Measurements from ENCODE around the gene CT47A1. TPM values are rescaled to one million over a fixed set of nuclear protein-coding genes. Genes with fewer than 3 reads are reported as not detected.

The CT47A1 gene
- total and polyA plus RNA-seq, 2 of the 4 experiments (the other 2 are of a cell fraction) = not detected

DNA sequence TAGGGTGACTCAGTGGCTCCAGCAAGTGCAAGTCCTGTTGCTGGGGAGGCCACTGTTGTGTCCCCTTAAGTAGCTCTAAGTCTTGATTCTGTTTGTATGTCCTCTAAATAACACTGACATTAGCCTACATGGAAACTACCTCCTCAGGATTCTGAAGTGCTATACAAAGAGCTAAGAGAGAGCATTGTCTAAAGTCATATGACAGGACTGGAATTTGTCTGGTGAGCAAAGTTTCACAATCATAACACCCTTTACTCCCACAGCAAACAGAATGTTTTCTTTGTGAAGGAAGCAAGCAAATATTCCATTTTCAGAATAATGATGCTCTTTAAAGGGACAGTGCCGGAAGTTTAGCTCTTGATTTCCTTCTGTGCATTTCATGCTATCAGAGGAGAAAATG is 23.4 kb upstream of the CT47A1 start:
- Histone ChIP-seq H3K4me2 (ENCODE audit: low read depth, low read length) (no peak overlapping the region), H3K79me1 (ENCODE audit: low read depth in 1 of 2, low read length in 2 of 2) (no peaks in the 10 kb centered on the region), H2AFZ (replicated peaks; ENCODE audit: low read length, poor library complexity) (no peak overlapping the region), H3K14ac (replicated peaks; ENCODE audit: low read depth, low read length) (no peak overlapping the region), H3K23ac (ENCODE audit: low read depth, low read length) (no peak overlapping the region), H3K56ac (ENCODE audit: extremely low read depth, insufficient read depth, low read length) (no peak overlapping the region), H3K9me3 (ENCODE audit: control insufficient read depth, insufficient read depth, low read length) (no peaks in the 10 kb centered on the region), H3K9me1 (ENCODE audit: insufficient read depth, low read length) (no peaks in the 10 kb centered on the region), H3K18ac (ENCODE audit: low read depth, low read length) (no peak overlapping the region), H3K4me3 (ENCODE audit: insufficient read depth, low read depth, low read length) (no peak overlapping the region), H3K4ac (ENCODE audit: low read depth, low read length) (no peak overlapping the region), H4K20me1 (ENCODE audit: insufficient read depth, low read length) (no peaks in the 10 kb centered on the region), H2AK9ac (replicated peaks; ENCODE audit: low read depth, low read length, poor library complexity) (no peak overlapping the region), H4K91ac (ENCODE audit: insufficient read depth, low read depth, low read length) (no peak overlapping the region), H3K27ac (ENCODE audit: insufficient read depth, low read length) (no peak overlapping the region), H3K36me3 (ENCODE audit: control insufficient read depth, insufficient read depth, low read length) (no peaks in the 10 kb centered on the region), H4K8ac (ENCODE audit: low read depth in 2 of 2, low read length in 2 of 2) (no peak overlapping the region), H2BK15ac (ENCODE audit: low read depth, low read length) (no peak overlapping the region), H2BK120ac (ENCODE audit: low read depth, low read length) (no peak overlapping the region), H3K27me3 (ENCODE audit: control insufficient read depth, insufficient read depth, low read length) (no peaks in the 10 kb centered on the region), H4K5ac (ENCODE audit: low read depth, low read length) (no peak overlapping the region), H2AK5ac (ENCODE audit: low read depth, low read length) (no peak overlapping the region), H2BK20ac (ENCODE audit: low read depth, low read length) (no peak overlapping the region), H2BK5ac (ENCODE audit: low read depth, low read length, poor library complexity, severe bottlenecking) (no peak overlapping the region), H3K4me1 (ENCODE audit: control insufficient read depth, insufficient read depth, low read length) (no peaks in the 10 kb centered on the region), H3K9ac (ENCODE audit: low read depth, low read length) (no peak overlapping the region)
- no peak for DNase-seq
- in situ Hi-C loops (cut with MboI; ENCODE audit: low sequenced_read_pairs) = no loop called here
- POLR2A ChIA-PET (ENCODE audit: unreplicated experiment) = no interaction called here
- dilution Hi-C loops (cut with HindIII; ENCODE audit: low sequenced_read_pairs, unreplicated experiment) = no loop called here
- CTCF ChIA-PET = no interaction called here
- BruUV-seq (replicated peaks) = no TSS peak
- WGBS, 2 experiments (ENCODE audit: extremely low coverage in 2 of 2, insufficient read length in 1 of 2) = no CpG with 5 or more reads among the region's 1 CpG
- TF ChIP-seq MAZ (IDR thresholded peaks at IDR 0.05; ENCODE audit: borderline replicate concordance, low read depth, low read length) (no peak), RCOR1 (IDR thresholded peaks at IDR 0.05; ENCODE audit: insufficient replicate concordance, low read length) (no peak), RFX5 (IDR thresholded peaks at IDR 0.05; ENCODE audit: low read depth, low read length) (no peak)
- intact Hi-C loops (cut with micrococcal nuclease) = no loop called here
- ATAC-seq (ENCODE audit: low read depth) = no peak

Data from IMR-90 (cell line).